DOHH2 (cell line): ENCODE results near the gene CD52.

Source experiments
- CTCF ChIP-seq: fragments of 200-600 bp; sonication (generic); IDR thresholded peaks from one replicate; pipeline ENCODE4 v1.5.1; 2014; ENCODE audit warnings: antibody characterized with exemption, mild to moderate bottlenecking, low read depth, low read length; ENCODE audit not compliant: poor library complexity, severe bottlenecking
- EZH2phosphoT487 ChIP-seq: fragments of 200-600 bp; sonication (generic); IDR thresholded peaks from 2 replicates; pipeline ENCODE4 v1.6.1; 2017; ENCODE audit warnings: borderline replicate concordance, mild to moderate bottlenecking, antibody characterized with exemption, low read length, moderate library complexity, mixed read lengths

- TF ChIP-seq CTCF (no peak), EZH2phosphoT487 (no peak)
Measured at GRCh38 chr1:26287811-26288210, 29.9 kb upstream of the CD52 start.
